ENCODE data around the gene SNAP47. TPM values are rescaled to one million over a fixed set of nuclear protein-coding genes. Genes with fewer than 3 reads are reported as not detected.

SNAP47 gene, protein sequence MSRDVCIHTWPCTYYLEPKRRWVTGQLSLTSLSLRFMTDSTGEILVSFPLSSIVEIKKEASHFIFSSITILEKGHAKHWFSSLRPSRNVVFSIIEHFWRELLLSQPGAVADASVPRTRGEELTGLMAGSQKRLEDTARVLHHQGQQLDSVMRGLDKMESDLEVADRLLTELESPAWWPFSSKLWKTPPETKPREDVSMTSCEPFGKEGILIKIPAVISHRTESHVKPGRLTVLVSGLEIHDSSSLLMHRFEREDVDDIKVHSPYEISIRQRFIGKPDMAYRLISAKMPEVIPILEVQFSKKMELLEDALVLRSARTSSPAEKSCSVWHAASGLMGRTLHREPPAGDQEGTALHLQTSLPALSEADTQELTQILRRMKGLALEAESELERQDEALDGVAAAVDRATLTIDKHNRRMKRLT
- total RNA-seq: 41.8 and 44.9 TPM in 2 replicates

DNA sequence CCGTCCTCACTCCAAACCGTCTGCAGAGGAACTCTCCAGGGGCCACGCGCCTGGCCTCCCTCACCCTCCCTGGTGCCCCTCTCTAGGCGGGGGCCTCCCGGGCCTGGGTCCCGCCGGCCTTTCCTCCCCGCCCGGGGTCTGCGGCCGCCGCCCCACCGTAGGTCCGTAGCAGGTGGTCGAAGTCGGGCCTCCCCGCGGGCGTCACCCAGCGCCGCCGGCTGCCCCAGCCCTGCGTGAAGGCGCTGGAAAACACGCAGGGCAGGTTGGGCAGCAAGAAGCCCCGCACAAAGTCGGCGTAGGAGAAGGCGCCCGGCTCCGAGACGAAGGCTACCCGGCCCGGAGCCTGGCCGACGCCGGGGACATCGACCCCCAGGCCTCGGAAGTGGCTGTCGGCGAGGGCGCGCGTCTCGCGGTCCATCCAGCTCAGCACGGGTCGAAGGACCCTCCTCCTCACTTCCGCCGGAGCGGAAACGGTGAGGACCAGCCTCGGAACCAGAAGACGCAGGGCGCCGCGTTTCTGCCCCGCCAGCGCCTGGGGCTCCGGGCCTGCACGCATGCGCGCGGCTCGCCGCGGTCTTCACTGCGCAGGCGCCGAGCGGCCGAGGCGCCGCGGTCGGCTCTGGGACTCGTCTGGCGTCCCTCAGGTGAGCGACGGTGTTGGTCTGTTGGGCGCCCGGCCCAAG lies at the start of gene SNAP47, which contains the start of gene JMJD4:
SNAP47 (plus strand) TSS at position 580 of the 683 bp plus-strand sequence. CDS start 12,302 bp downstream, outside the sequence.
JMJD4 (minus strand) TSS at position 447 of the 683 bp plus-strand sequence; CDS start at position 418, 29 bp downstream.

DNA sequence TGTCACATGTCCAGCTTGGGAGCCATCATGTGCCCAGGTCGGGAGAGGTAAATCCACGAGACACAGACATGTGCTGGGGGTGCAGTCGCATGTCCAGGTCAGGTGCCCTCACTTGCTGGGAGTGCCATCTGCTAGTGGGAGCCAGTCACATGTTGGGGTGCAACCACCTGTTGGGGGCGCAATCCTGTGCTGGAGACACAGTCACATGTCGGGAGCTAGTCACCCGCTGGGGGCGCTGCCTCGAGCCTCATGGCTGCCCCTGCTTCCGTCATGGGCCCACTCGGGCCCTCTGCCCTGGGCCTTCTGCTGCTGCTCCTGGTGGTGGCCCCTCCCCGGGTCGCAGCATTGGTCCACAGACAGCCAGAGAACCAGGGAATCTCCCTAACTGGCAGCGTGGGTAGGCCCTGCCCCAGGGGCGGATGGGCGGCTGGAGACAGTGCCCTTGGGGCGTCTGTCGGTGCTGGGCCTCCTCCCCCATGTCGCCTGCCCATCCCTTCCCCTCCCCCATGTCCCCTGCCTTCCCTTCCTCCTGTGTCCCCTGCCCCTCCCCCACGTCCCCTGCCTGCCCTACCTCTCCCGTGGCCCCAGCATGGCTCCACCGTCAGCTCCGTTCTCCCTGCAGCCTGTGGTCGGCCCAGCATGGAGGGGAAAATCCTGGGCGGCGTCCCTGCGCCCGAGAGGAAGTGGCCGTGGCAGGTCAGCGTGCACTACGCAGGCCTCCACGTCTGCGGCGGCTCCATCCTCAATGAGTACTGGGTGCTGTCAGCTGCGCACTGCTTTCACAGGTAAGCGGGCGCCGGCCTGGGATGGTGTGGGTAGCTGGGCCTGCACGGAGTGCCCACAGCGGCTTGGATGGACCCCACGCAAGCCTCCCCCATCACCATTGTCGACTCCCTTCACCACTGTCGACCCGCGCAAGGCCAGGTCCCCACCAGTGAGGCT lies 80.5 kb downstream of the SNAP47 start, which contains the start of gene PRSS38:
PRSS38 (plus strand) TSS at position 208 of the 942 bp plus-strand sequence; CDS start at position 250, 42 bp downstream.

Other genes with a start within 250 kb of the SNAP47 start
- gene ZNF678, start 171.9 kb upstream of the SNAP47 start, total RNA-seq: 2.4 and 3.9 TPM in 2 replicates
- gene JMJD4, start 133 bp upstream of the SNAP47 start, total RNA-seq: 31.8 and 34.2 TPM in 2 replicates
- not detected in 2 replicates for gene PRSS38, start 80.2 kb downstream of the SNAP47 start, total RNA-seq
- gene WNT9A, start 212.5 kb downstream of the SNAP47 start, total RNA-seq: 1.2 and 1.5 TPM in 2 replicates